CD4-positive, alpha-beta memory T cell (primary cell): Measurements from ENCODE around the gene CELF2. TPM values are rescaled to one million over a fixed set of nuclear protein-coding genes. Genes with fewer than 3 reads are reported as not detected.

ENCODE experiments used
- CTCF ChIA-PET: fragments of 350-600 bp; sonication (Branson Sonifier 250); formaldehyde crosslinking; loops from one replicate; lab custom pipeline; 2021; ENCODE audit warnings: inconsistent platforms; ENCODE audit not compliant: partially characterized antibody; lab: Charles Lee
- POLR2A ChIA-PET: fragments of 350-600 bp; sonication (Branson Sonifier 250); formaldehyde crosslinking; loops from one replicate; lab custom pipeline; 2021; ENCODE audit not compliant: partially characterized antibody; lab: Charles Lee
- DNase-seq, 5 donors: peaks; one replicate each; pipeline versions ENCODE4 v3.0.0 to v3.0.0-alpha.2; 2020 to 2022; ENCODE audit warnings: mixed read lengths in 1 of 5
- H3K27ac ChIP-seq: one replicate; pipeline ENCODE4 v1.7.0; 2013; ENCODE audit warnings: low read depth, low read length
- H3K27me3 ChIP-seq: 2 replicates; pipeline ENCODE4 v1.7.0; 2013; ENCODE audit warnings: mild to moderate bottlenecking, low read length, moderate library complexity; ENCODE audit not compliant: insufficient read depth
- H3K36me3 ChIP-seq: 2 replicates; pipeline ENCODE4 v1.7.0; 2013; ENCODE audit warnings: mild to moderate bottlenecking, low read length, moderate library complexity; ENCODE audit not compliant: insufficient read depth
- H3K4me1 ChIP-seq: 2 replicates; pipeline ENCODE4 v1.7.0; 2013; ENCODE audit warnings: mild to moderate bottlenecking, low read length, moderate library complexity; ENCODE audit not compliant: insufficient read depth
- H3K4me3 ChIP-seq, 2 donors: one replicate each; pipeline ENCODE4 v1.7.0; 2013; ENCODE audit warnings: low read length in 2 of 2, mild to moderate bottlenecking in 1 of 2
- H3K9me3 ChIP-seq, 2 donors: one replicate each; pipeline ENCODE4 v1.7.0; 2013; ENCODE audit warnings: low read length in 2 of 2, control low read depth in 1 of 2; ENCODE audit not compliant: control insufficient read depth in 1 of 2
- H3K27ac Mint-ChIP-seq, 7 donors: one replicate each; pipeline ENCODE4 v1.8.0; 2020 to 2021; ENCODE audit warnings: mixed read lengths in 7 of 7, mild to moderate bottlenecking in 6 of 7, inconsistent platforms in 3 of 7, moderate library complexity in 3 of 7
- H3K27me3 Mint-ChIP-seq, 2 donors: one replicate each; pipeline ENCODE4 v1.8.0; 2020 to 2021; ENCODE audit warnings: mixed read lengths in 2 of 2
- H3K36me3 Mint-ChIP-seq, 2 donors: one replicate each; pipeline ENCODE4 v1.8.0; 2020 to 2021; ENCODE audit warnings: mixed read lengths in 2 of 2, inconsistent platforms in 1 of 2, mild to moderate bottlenecking in 1 of 2
- H3K4me1 Mint-ChIP-seq, 4 donors: one replicate each; pipeline ENCODE4 v1.8.0; 2020 to 2021; ENCODE audit warnings: mixed read lengths in 4 of 4, mild to moderate bottlenecking in 1 of 4
- H3K4me3 Mint-ChIP-seq, 8 donors: one replicate each; pipeline ENCODE4 v1.8.0; 2020 to 2021; ENCODE audit warnings: mixed read lengths in 8 of 8, mild to moderate bottlenecking in 7 of 8, moderate library complexity in 6 of 8, inconsistent platforms in 3 of 8
- H3K9me3 Mint-ChIP-seq, 8 donors: one replicate each; pipeline ENCODE4 v1.8.0; 2020 to 2021; ENCODE audit warnings: mixed read lengths in 8 of 8, mild to moderate bottlenecking in 5 of 8, inconsistent platforms in 3 of 8, moderate library complexity in 1 of 8
- intact Hi-C: fragments of 100-400 bp; cut with micrococcal nuclease; formaldehyde crosslinking; loops from one replicate; pipeline ENCODE4 v1.15.1; 2023
- polyA plus RNA-seq, 2 donors: library from polyadenylated mRNA; unstranded; fragments of 300-500 nt; fragmentation: Illumina TruSeq; gene quantifications; one replicate each; pipeline ENCODE4 v1.2.3, GENCODE V29; 2021
- total RNA-seq, 2 experiments: library from RNA; stranded (reverse); gene quantifications; one replicate each; pipeline ENCODE4 v1.2.3, GENCODE V29; 2021

CELF2 gene
- total and polyA plus RNA-seq, 4 experiments from 2014 or later: 122 to 180 (median 167) TPM

GRCh38 chr10:11256896-11257295 lies 239.2 kb downstream of the CELF2 start:
- Histone ChIP-seq H3K4me1 (peaks cover 37% of the 10 kb centered on the region), H3K4me3 (no peak overlapping the region), H3K36me3 (peaks cover 90% of the 10 kb centered on the region), H3K27ac (peak overlapping the region; percentile 29), H3K9me3 (no peaks in the 10 kb centered on the region), H3K27me3 (no peaks in the 10 kb centered on the region)
- intact Hi-C loops: no loop called here
- Mint-ChIP-seq H3K9me3 (peaks cover 0 to 3% (median 0%) of the 10 kb centered on the region in 8 donors), H3K4me1 (peaks cover 46 to 82% (median 64%) of the 10 kb centered on the region in 4 donors), H3K27ac (peak overlapping the region; percentile 86 to 96 (median 91)), H3K4me3 (peak overlapping the region in 7 of 8 donors; percentile 5 to 55 (median 26)), H3K36me3 (peaks cover 61 to 95% of the 10 kb centered on the region in 2 donors), H3K27me3 (no peaks in the 10 kb centered on the region)
- CTCF ChIA-PET: interaction anchor here (1.4 to 1.9 kb wide), 2 partner anchors 14 to 145 kb away, joined by 3 to 7 read pairs; no protein-coding TSS in a partner anchor
- POLR2A ChIA-PET: interaction anchor here (1.0 kb wide), 1 partner anchor 151 kb away, joined by 3 read pairs; no protein-coding TSS in a partner anchor
- DNase-seq: peak in 2 of 5 donors; percentile 45 to 53

GRCh38 chr10:11257440-11258090 lies 239.9 kb downstream of the CELF2 start:
- Histone ChIP-seq H3K9me3 (no peaks in the 10 kb centered on the region), H3K4me1 (peaks cover 42% of the 10 kb centered on the region), H3K27me3 (no peaks in the 10 kb centered on the region), H3K27ac (peak overlapping the region; percentile 29), H3K36me3 (peaks cover 90% of the 10 kb centered on the region), H3K4me3 (no peak overlapping the region)
- H3K9me3 Mint-ChIP-seq: peaks cover 0 to 3% (median 0%) of the 10 kb centered on the region in 8 donors
- intact Hi-C loops: no loop called here
- H3K4me3 Mint-ChIP-seq: peak overlapping the region in 2 of 8 donors; percentile 7 to 33
- H3K27ac Mint-ChIP-seq: peak overlapping the region; percentile 86 to 96 (median 91)
- H3K36me3 Mint-ChIP-seq: peaks cover 68 to 97% of the 10 kb centered on the region in 2 donors
- peaks cover 53 to 88% (median 70%) of the 10 kb centered on the region in 4 donors for H3K4me1 Mint-ChIP-seq
- DNase-seq: no peak
- no peaks in the 10 kb centered on the region for H3K27me3 Mint-ChIP-seq
- CTCF ChIA-PET: interaction anchor here (0.6 to 1.9 kb wide), 3 partner anchors 13 to 146 kb away, joined by 3 to 7 read pairs (median 3); no protein-coding TSS in a partner anchor
- POLR2A ChIA-PET: interaction anchor here (1.0 to 1.1 kb wide), 3 partner anchors 31 to 152 kb away, joined by 3 to 4 read pairs (median 3); no protein-coding TSS in a partner anchor

GRCh38 chr10:11260170-11260569 lies 242.5 kb downstream of the CELF2 start:
- no peak for DNase-seq
- H3K27ac ChIP-seq: no peak overlapping the region
- peaks cover 55% of the 10 kb centered on the region for H3K4me1 ChIP-seq
- H3K36me3 ChIP-seq: peaks cover 84% of the 10 kb centered on the region
- intact Hi-C loops: no loop called here
- Mint-ChIP-seq H3K36me3 (peaks cover 69 to 97% of the 10 kb centered on the region in 2 donors), H3K4me3 (no peak overlapping the region), H3K27me3 (no peaks in the 10 kb centered on the region), H3K27ac (peak overlapping the region; percentile 32 to 87 (median 58)), H3K4me1 (peaks cover 62 to 94% (median 74%) of the 10 kb centered on the region in 4 donors), H3K9me3 (peaks cover 0 to 3% (median 0%) of the 10 kb centered on the region in 8 donors)
- POLR2A ChIA-PET: interaction anchor here (0.5 kb wide), 1 partner anchor 31 kb away, joined by 3 read pairs; no protein-coding TSS in a partner anchor
- H3K9me3 ChIP-seq: no peaks in the 10 kb centered on the region
- H3K4me3 ChIP-seq: no peak overlapping the region
- CTCF ChIA-PET: interaction anchor here (1.5 kb wide), 1 partner anchor 12 kb away, joined by 4 read pairs; no protein-coding TSS in a partner anchor
- no peaks in the 10 kb centered on the region for H3K27me3 ChIP-seq

GRCh38 chr10:11261143-11261542 lies 243.5 kb downstream of the CELF2 start:
- intact Hi-C loops: no loop called here
- Histone ChIP-seq H3K27ac (no peak overlapping the region), H3K36me3 (peaks cover 77% of the 10 kb centered on the region), H3K9me3 (no peaks in the 10 kb centered on the region), H3K27me3 (no peaks in the 10 kb centered on the region), H3K4me1 (peaks cover 55% of the 10 kb centered on the region), H3K4me3 (no peak overlapping the region)
- peak overlapping the region; percentile 18 to 88 (median 72) for H3K27ac Mint-ChIP-seq
- no peak for DNase-seq
- H3K9me3 Mint-ChIP-seq: peaks cover 0 to 3% (median 0%) of the 10 kb centered on the region in 8 donors
- ChIA-PET CTCF (interaction anchor here (1.1 kb wide), 1 partner anchor 26 kb away, joined by 3 read pairs; no protein-coding TSS in a partner anchor), POLR2A (interaction anchor here (0.8 to 1.4 kb wide), 2 partner anchors 111 to 251 kb away, joined by 3 to 4 read pairs; no protein-coding TSS in a partner anchor)
- peaks cover 79 to 95% of the 10 kb centered on the region in 2 donors for H3K36me3 Mint-ChIP-seq
- peak overlapping the region in 1 of 8 donors; percentile 13 for H3K4me3 Mint-ChIP-seq
- H3K4me1 Mint-ChIP-seq: peaks cover 64 to 95% (median 80%) of the 10 kb centered on the region in 4 donors
- H3K27me3 Mint-ChIP-seq: no peaks in the 10 kb centered on the region

- CTCF ChIA-PET: interaction anchor here (1.1 to 1.4 kb wide), 2 partner anchors 27 to 96 kb away, joined by 3 read pairs; no protein-coding TSS in a partner anchor
- H3K27ac ChIP-seq: peak overlapping the region; percentile 14
These were observed 244.2 kb downstream of the CELF2 start for GRCh38 chr10:11261687-11262493.

GRCh38 chr10:11262494-11263345 lies 245.0 kb downstream of the CELF2 start:
- peaks cover 76% of the 10 kb centered on the region for H3K36me3 ChIP-seq
- Mint-ChIP-seq H3K4me3 (peak overlapping the region in 2 of 8 donors; percentile 3 to 34), H3K4me1 (peaks cover 65 to 96% (median 82%) of the 10 kb centered on the region in 4 donors), H3K9me3 (peaks cover 0 to 4% (median 0%) of the 10 kb centered on the region in 8 donors), H3K27me3 (no peaks in the 10 kb centered on the region), H3K36me3 (peaks cover 80 to 95% of the 10 kb centered on the region in 2 donors), H3K27ac (peak overlapping the region; percentile 42 to 87 (median 66))
- H3K4me1 ChIP-seq: peaks cover 56% of the 10 kb centered on the region
- no peak overlapping the region for H3K4me3 ChIP-seq
- ChIA-PET POLR2A (interaction anchor here (0.7 to 1.4 kb wide), 4 partner anchors 8 to 113 kb away, joined by 3 to 7 read pairs (median 4); no protein-coding TSS in a partner anchor), CTCF (interaction anchor here (1.4 kb wide), 1 partner anchor 97 kb away, joined by 3 read pairs; no protein-coding TSS in a partner anchor)
- intact Hi-C loops: no loop called here
- H3K9me3 ChIP-seq: no peaks in the 10 kb centered on the region
- DNase-seq: no peak
- peak overlapping the region; percentile 14 for H3K27ac ChIP-seq
- H3K27me3 ChIP-seq: no peaks in the 10 kb centered on the region

More at GRCh38 chr10:11261687-11262493, 244.2 kb downstream of the CELF2 start:
- Mint-ChIP-seq H3K27me3 (no peaks in the 10 kb centered on the region), H3K36me3 (peaks cover 80 to 95% of the 10 kb centered on the region in 2 donors), H3K9me3 (peaks cover 0 to 3% (median 0%) of the 10 kb centered on the region in 8 donors), H3K4me3 (peak overlapping the region in 2 of 8 donors; percentile 26 to 51), H3K4me1 (peaks cover 65 to 96% (median 81%) of the 10 kb centered on the region in 4 donors), H3K27ac (peak overlapping the region; percentile 42 to 88 (median 72))
- no peak overlapping the region for H3K4me3 ChIP-seq
- peaks cover 80% of the 10 kb centered on the region for H3K36me3 ChIP-seq
- POLR2A ChIA-PET: interaction anchor here (0.7 to 1.4 kb wide), 2 partner anchors 85 to 112 kb away, joined by 3 to 4 read pairs; no protein-coding TSS in a partner anchor
- H3K4me1 ChIP-seq: peaks cover 60% of the 10 kb centered on the region
- H3K27me3 ChIP-seq: no peaks in the 10 kb centered on the region
- intact Hi-C loops: no loop called here
- no peak for DNase-seq
- H3K9me3 ChIP-seq: no peaks in the 10 kb centered on the region
